HepG2 (cell line): ENCODE results near the gene PLA2G4D.

ENCODE experiments used
- CTCF ChIP-seq: sonication (generic); formaldehyde crosslinking; IDR thresholded peaks from 2 replicates; pipeline ENCODE4 v1.5.0; 2020; ENCODE audit warnings: mild to moderate bottlenecking, missing genetic modification reagents, moderate library complexity
- MTA1 ChIP-seq: sonication (generic); formaldehyde crosslinking; IDR thresholded peaks from 2 replicates; pipeline ENCODE4 v1.4.0; 2020; ENCODE audit warnings: missing genetic modification reagents, mild to moderate bottlenecking, borderline replicate concordance
- PHB2 ChIP-seq: fragments of 450-650 bp; IDR thresholded peaks from 2 replicates; pipeline ENCODE4 v1.6.1; 2018; ENCODE audit not compliant: partially characterized antibody
- TBL1XR1 ChIP-seq: fragments of 150-350 bp; IDR thresholded peaks from 2 replicates; pipeline ENCODE4 v1.6.1; 2014; ENCODE audit warnings: borderline replicate concordance, low read length; ENCODE audit not compliant: partially characterized antibody
- ZNF446 ChIP-seq: sonication (generic); formaldehyde crosslinking; IDR thresholded peaks from 2 replicates; pipeline ENCODE4 v1.5.0; 2020; ENCODE audit warnings: mild to moderate bottlenecking, missing genetic modification reagents
- ZNF572 ChIP-seq: sonication (generic); formaldehyde crosslinking; IDR thresholded peaks from 2 replicates; pipeline ENCODE4 v1.5.1; 2020; ENCODE audit warnings: mild to moderate bottlenecking, missing genetic modification reagents
- ZNF800 ChIP-seq: sonication (generic); formaldehyde crosslinking; IDR thresholded peaks from 2 replicates; pipeline ENCODE4 v1.4.0; 2020; ENCODE audit warnings: missing genetic modification reagents
- TF ChIP-seq, protein P1 (sequence below): sonication (generic); formaldehyde crosslinking; IDR thresholded peaks from 2 replicates; pipeline ENCODE4 v1.8.1; 2022; ENCODE audit warnings: low read depth, mild to moderate bottlenecking, missing genetic modification reagents

GRCh38 chr15:42058791-42059190, 35.6 kb downstream of the PLA2G4D start:
- TF ChIP-seq ZNF446 (CRISPR knock-in tag) (no peak), CTCF (CRISPR knock-in tag) (no peak), ZNF800 (CRISPR knock-in tag) (no peak), TBL1XR1 (no peak), PHB2 (no peak), MTA1 (no peak), ZNF572 (CRISPR knock-in tag) (no peak)
- TF ChIP-seq, protein P1, sequence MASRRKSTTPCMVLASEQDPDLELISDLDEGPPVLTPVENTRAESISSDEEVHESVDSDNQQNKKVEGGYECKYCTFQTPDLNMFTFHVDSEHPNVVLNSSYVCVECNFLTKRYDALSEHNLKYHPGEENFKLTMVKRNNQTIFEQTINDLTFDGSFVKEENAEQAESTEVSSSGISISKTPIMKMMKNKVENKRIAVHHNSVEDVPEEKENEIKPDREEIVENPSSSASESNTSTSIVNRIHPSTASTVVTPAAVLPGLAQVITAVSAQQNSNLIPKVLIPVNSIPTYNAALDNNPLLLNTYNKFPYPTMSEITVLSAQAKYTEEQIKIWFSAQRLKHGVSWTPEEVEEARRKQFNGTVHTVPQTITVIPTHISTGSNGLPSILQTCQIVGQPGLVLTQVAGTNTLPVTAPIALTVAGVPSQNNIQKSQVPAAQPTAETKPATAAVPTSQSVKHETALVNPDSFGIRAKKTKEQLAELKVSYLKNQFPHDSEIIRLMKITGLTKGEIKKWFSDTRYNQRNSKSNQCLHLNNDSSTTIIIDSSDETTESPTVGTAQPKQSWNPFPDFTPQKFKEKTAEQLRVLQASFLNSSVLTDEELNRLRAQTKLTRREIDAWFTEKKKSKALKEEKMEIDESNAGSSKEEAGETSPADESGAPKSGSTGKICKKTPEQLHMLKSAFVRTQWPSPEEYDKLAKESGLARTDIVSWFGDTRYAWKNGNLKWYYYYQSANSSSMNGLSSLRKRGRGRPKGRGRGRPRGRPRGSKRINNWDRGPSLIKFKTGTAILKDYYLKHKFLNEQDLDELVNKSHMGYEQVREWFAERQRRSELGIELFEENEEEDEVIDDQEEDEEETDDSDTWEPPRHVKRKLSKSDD (CRISPR knock-in tag): no peak
